SK-N-SH (cell line): ENCODE data around the gene EVL. TPM values are rescaled to one million over a fixed set of nuclear protein-coding genes. Genes with fewer than 3 reads are reported as not detected.

Experiments
- CTCF ChIA-PET: fragments of 300-600, 350-600 bp; formaldehyde crosslinking; extraction: SDS; loops from one replicate; lab custom pipeline; 2021; lab: Yijun Ruan, JAX
- POLR2A ChIA-PET: fragments of 350-600 bp; sonication (Branson Sonifier 250); formaldehyde crosslinking; extraction: SDS; loops from one replicate; lab custom pipeline; 2020; ENCODE audit warnings: antibody characterized with exemption, inconsistent platforms; lab: Yijun Ruan, JAX
- DNase-seq: peaks from one replicate; pipeline ENCODE4 v3.0.0; 2012
- H2AFZ ChIP-seq: fragments of 200-600 bp; sonication (generic); 2 replicates; pipeline ENCODE4 v1.8.1; 2016; ENCODE audit warnings: antibody characterized with exemption, mild to moderate bottlenecking, low read depth
- H3F3A ChIP-seq: fragments of 200-600 bp; sonication (generic); replicated peaks from 2 replicates; pipeline ENCODE3; 2016; ENCODE audit warnings: antibody characterized with exemption, mild to moderate bottlenecking; ENCODE audit not compliant: insufficient read depth
- H3K27ac ChIP-seq, 2 experiments: fragments of 200-500 bp in 1 of 2; fragments of 200-600 bp in 1 of 2; sonication (Bioruptor generic) in 1 of 2; sonication (generic), shearing (Covaris generic) in 1 of 2; 2 replicates each; pipeline versions ENCODE4 v1.5.1 to v1.6.1; 2014 to 2016; ENCODE audit warnings: low read depth in 2 of 2, inconsistent platforms in 1 of 2, low read length in 1 of 2, mild to moderate bottlenecking in 1 of 2, mixed read lengths in 1 of 2
- H3K27me3 ChIP-seq: fragments of 200-600 bp; sonication (generic), shearing (Covaris generic); 2 replicates; pipeline ENCODE4 v1.6.1; 2016; ENCODE audit warnings: mixed run types; ENCODE audit not compliant: insufficient read depth
- H3K36me3 ChIP-seq, 2 experiments: fragments of 200-500 bp in 1 of 2; fragments of 200-600 bp in 1 of 2; sonication (Bioruptor generic) in 1 of 2; sonication (generic) in 1 of 2; replicated peaks in 1 of 2; 2 replicates each; pipeline versions ENCODE3 to v1.5.1; 2014 to 2016; ENCODE audit warnings: low read length in 1 of 2, mild to moderate bottlenecking in 1 of 2; ENCODE audit not compliant: insufficient read depth in 2 of 2, control insufficient read depth in 1 of 2
- H3K4me1 ChIP-seq, 2 experiments: fragments of 200-500 bp in 1 of 2; fragments of 200-600 bp in 1 of 2; sonication (Bioruptor generic) in 1 of 2; sonication (generic), shearing (Covaris generic) in 1 of 2; 2 replicates each; pipeline versions ENCODE4 v1.5.1 to v1.6.1; 2014 to 2016; ENCODE audit warnings: low read depth in 1 of 2, low read length in 1 of 2, mixed run types in 1 of 2; ENCODE audit not compliant: insufficient read depth in 2 of 2, control insufficient read depth in 1 of 2
- H3K4me2 ChIP-seq: fragments of 200-600 bp; sonication (generic), shearing (Covaris generic); 2 replicates; pipeline ENCODE4 v1.6.1; 2017; ENCODE audit warnings: mixed run types
- H3K4me3 ChIP-seq, 2 experiments: fragments of 200-500 bp in 1 of 2; fragments of 200-600 bp in 1 of 2; sonication (Bioruptor generic) in 1 of 2; sonication (generic), shearing (Covaris generic) in 1 of 2; 2 replicates each; pipeline versions ENCODE4 v1.5.1 to v1.8.1; 2014 to 2016; ENCODE audit warnings: low read depth in 2 of 2, inconsistent platforms in 1 of 2, low read length in 1 of 2, mild to moderate bottlenecking in 1 of 2, mixed read lengths in 1 of 2, moderate library complexity in 1 of 2
- H3K79me2 ChIP-seq: fragments of 200-600 bp; sonication (generic); 2 replicates; pipeline ENCODE4 v1.8.1; 2017; ENCODE audit warnings: mild to moderate bottlenecking; ENCODE audit not compliant: insufficient read depth
- H3K9ac ChIP-seq: fragments of 200-600 bp; sonication (generic); 2 replicates; pipeline ENCODE4 v1.6.1; 2017; ENCODE audit warnings: mixed run types
- H3K9me2 ChIP-seq: fragments of 200-600 bp; sonication (generic); 2 replicates; pipeline ENCODE4 v1.6.1; 2017; ENCODE audit warnings: mixed run types
- H3K9me3 ChIP-seq: fragments of 200-600 bp; sonication (generic); 2 replicates; pipeline ENCODE4 v1.6.1; 2017; ENCODE audit warnings: mixed run types, mild to moderate bottlenecking, moderate library complexity
- H4K20me1 ChIP-seq: fragments of 200-600 bp; sonication (generic); 2 replicates; pipeline ENCODE4 v1.6.1; 2017; ENCODE audit warnings: mild to moderate bottlenecking, mixed run types; ENCODE audit not compliant: insufficient read depth
- EZH2phosphoT487 ChIP-seq: fragments of 200-600 bp; sonication (generic); IDR thresholded peaks from 2 replicates; pipeline ENCODE4 v1.6.1; 2017; ENCODE audit warnings: low read depth, mixed run types, mild to moderate bottlenecking, antibody characterized with exemption, moderate library complexity, borderline replicate concordance
- FOSL2 ChIP-seq: IDR thresholded peaks from 2 replicates; pipeline ENCODE4 v1.4.0; 2012; ENCODE audit warnings: low read depth, mild to moderate bottlenecking, moderate library complexity, borderline replicate concordance
- FOXM1 ChIP-seq: IDR thresholded peaks from 2 replicates; pipeline ENCODE4 v1.4.0; 2012; ENCODE audit warnings: low read depth, mild to moderate bottlenecking
- GABPA ChIP-seq: IDR thresholded peaks from 2 replicates; pipeline ENCODE4 v1.4.0; 2012; ENCODE audit warnings: low read depth, mild to moderate bottlenecking
- MEF2A ChIP-seq: IDR thresholded peaks from 2 replicates; pipeline ENCODE4 v1.4.0; 2012; ENCODE audit warnings: low read depth, borderline replicate concordance
- MXI1 ChIP-seq: IDR thresholded peaks from 2 replicates; pipeline ENCODE4 v1.6.1; 2012; ENCODE audit warnings: mild to moderate bottlenecking, low read depth, low read length, improper control_type of control experiment
- POLR2AphosphoS5 ChIP-seq: IDR thresholded peaks from 2 replicates; pipeline ENCODE4 v1.6.1; 2012; ENCODE audit warnings: low read depth, low read length
- RAD21 ChIP-seq: IDR thresholded peaks from 2 replicates; pipeline ENCODE4 v1.6.1; 2012; ENCODE audit warnings: mild to moderate bottlenecking, low read length
- RCOR1 ChIP-seq: fragments of 150-350 bp; IDR thresholded peaks from 2 replicates; pipeline ENCODE4 v1.6.1; 2017; ENCODE audit warnings: antibody characterized with exemption, low read length
- RXRA ChIP-seq: IDR thresholded peaks from 2 replicates; pipeline ENCODE4 v1.4.0; 2012; ENCODE audit warnings: low read depth, mild to moderate bottlenecking, borderline replicate concordance
- WGBS: methylation state at CpG from one replicate; pipeline ENCODE4 v1.1.6; 2017; ENCODE audit warnings: low lambda C conversion rate; 5-methylcytosine and 5-hydroxymethylcytosine counted together
- polyA plus RNA-seq, 3 experiments: library from polyadenylated mRNA; depleted of rRNA; stranded (reverse); fragments of >200 nt; gene quantifications; 2 replicates each; pipeline ENCODE4 v1.2.3, GENCODE V29; 2012
- TF ChIP-seq, protein P1 (sequence below): fragments of 150-350 bp; IDR thresholded peaks from 2 replicates; pipeline ENCODE4 v1.6.1; 2016; ENCODE audit warnings: mild to moderate bottlenecking, low read depth, low read length
- TF ChIP-seq, protein P2 (sequence below): IDR thresholded peaks from 2 replicates; pipeline ENCODE4 v1.6.1; 2012; ENCODE audit warnings: mild to moderate bottlenecking, low read depth, low read length, moderate library complexity
- TF ChIP-seq, protein P3 (sequence below): IDR thresholded peaks from 2 replicates; pipeline ENCODE4 v1.4.0; 2012; ENCODE audit warnings: low read depth, borderline replicate concordance
- TF ChIP-seq, protein P4 (sequence below): IDR thresholded peaks from 2 replicates; pipeline ENCODE4 v1.4.0; 2012; ENCODE audit warnings: low read depth, borderline replicate concordance
- TF ChIP-seq, protein P5 (sequence below): IDR thresholded peaks from 2 replicates; pipeline ENCODE4; 2012

Gene EVL
- polyA plus RNA-seq, 1 of the 3 experiments (the other 2 are of a cell fraction): 36.5 TPM

DNA sequence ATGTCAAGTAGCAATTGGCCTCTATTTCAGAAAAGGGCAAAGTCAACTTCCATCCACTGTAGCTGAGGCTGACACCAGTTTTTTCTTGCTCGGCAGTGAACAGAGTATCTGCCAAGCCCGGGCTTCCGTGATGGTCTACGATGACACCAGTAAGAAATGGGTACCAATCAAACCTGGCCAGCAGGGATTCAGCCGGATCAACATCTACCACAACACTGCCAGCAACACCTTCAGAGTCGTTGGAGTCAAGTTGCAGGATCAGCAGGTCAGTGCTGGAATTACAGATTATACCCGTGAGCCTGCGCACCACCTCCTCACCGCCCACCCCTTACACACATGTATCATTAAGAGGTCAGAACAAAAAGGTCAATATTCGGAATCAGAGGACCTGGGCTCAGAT lies 19.4 kb downstream of the EVL start:
- 93% methylated on average over 10 of the region's 10 CpGs for WGBS
- H3F3A ChIP-seq: peaks cover 3% of the 10 kb centered on the region
- H2AFZ ChIP-seq: no peak overlapping the region
- no peak for DNase-seq
- H3K9ac ChIP-seq: no peak overlapping the region
- H3K79me2 ChIP-seq: peaks cover 7% of the 10 kb centered on the region; the same call in 1 of the 2 replicates
- CTCF ChIA-PET: no interaction called here
- no peaks in the 10 kb centered on the region for H3K27me3 ChIP-seq
- TF ChIP-seq EZH2phosphoT487 (no peak), POLR2AphosphoS5 (no peak)
- TF ChIP-seq, protein P1, sequence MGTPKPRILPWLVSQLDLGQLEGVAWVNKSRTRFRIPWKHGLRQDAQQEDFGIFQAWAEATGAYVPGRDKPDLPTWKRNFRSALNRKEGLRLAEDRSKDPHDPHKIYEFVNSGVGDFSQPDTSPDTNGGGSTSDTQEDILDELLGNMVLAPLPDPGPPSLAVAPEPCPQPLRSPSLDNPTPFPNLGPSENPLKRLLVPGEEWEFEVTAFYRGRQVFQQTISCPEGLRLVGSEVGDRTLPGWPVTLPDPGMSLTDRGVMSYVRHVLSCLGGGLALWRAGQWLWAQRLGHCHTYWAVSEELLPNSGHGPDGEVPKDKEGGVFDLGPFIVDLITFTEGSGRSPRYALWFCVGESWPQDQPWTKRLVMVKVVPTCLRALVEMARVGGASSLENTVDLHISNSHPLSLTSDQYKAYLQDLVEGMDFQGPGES: no peak
- TF ChIP-seq, all 33 proteins: peak for 0
- Histone ChIP-seq H3K4me3 (no peak overlapping the region), H3K4me2 (no peak overlapping the region), H3K9me3 (no peaks in the 10 kb centered on the region), H3K36me3 (peaks cover 5 to 7% of the 10 kb centered on the region in 2 experiments), H3K27ac (no peak overlapping the region), H4K20me1 (no peaks in the 10 kb centered on the region), H3K9me2 (no peaks in the 10 kb centered on the region), H3K4me1 (peaks cover under 1 to 7% of the 10 kb centered on the region in 2 experiments)
- POLR2A ChIA-PET: no interaction called here

DNA sequence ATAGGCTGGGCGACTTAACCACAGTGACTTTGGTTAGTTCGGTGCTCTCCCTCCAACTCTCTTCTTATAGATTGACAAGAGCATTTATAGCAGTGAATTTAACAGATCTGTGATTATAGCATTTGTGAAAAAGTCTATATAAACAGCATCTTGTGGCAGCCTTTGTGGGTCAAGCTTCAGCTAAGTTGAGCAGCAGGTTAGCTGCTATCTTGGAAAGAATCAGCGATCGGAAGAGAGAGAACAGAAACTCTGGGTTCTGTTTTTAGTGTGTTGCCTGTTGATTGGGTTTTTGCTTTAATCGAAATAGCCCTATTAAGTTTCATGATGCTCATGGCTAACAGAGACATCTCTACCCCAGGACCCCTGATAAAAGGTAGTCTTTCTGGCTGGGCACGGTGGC lies 20.2 kb downstream of the EVL start:
- no peak overlapping the region for H3K27ac ChIP-seq
- no peaks in the 10 kb centered on the region for H3F3A ChIP-seq
- H3K4me3 ChIP-seq: no peak overlapping the region
- ChIA-PET CTCF (no interaction called here), POLR2A (no interaction called here)
- no peaks in the 10 kb centered on the region for H3K9me3 ChIP-seq
- WGBS: 94% methylated on average over 6 of the region's 6 CpGs
- peaks cover 5 to 7% of the 10 kb centered on the region in 2 experiments for H3K36me3 ChIP-seq
- TF ChIP-seq, protein P2, sequence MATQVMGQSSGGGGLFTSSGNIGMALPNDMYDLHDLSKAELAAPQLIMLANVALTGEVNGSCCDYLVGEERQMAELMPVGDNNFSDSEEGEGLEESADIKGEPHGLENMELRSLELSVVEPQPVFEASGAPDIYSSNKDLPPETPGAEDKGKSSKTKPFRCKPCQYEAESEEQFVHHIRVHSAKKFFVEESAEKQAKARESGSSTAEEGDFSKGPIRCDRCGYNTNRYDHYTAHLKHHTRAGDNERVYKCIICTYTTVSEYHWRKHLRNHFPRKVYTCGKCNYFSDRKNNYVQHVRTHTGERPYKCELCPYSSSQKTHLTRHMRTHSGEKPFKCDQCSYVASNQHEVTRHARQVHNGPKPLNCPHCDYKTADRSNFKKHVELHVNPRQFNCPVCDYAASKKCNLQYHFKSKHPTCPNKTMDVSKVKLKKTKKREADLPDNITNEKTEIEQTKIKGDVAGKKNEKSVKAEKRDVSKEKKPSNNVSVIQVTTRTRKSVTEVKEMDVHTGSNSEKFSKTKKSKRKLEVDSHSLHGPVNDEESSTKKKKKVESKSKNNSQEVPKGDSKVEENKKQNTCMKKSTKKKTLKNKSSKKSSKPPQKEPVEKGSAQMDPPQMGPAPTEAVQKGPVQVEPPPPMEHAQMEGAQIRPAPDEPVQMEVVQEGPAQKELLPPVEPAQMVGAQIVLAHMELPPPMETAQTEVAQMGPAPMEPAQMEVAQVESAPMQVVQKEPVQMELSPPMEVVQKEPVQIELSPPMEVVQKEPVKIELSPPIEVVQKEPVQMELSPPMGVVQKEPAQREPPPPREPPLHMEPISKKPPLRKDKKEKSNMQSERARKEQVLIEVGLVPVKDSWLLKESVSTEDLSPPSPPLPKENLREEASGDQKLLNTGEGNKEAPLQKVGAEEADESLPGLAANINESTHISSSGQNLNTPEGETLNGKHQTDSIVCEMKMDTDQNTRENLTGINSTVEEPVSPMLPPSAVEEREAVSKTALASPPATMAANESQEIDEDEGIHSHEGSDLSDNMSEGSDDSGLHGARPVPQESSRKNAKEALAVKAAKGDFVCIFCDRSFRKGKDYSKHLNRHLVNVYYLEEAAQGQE: no peak
- no peak for TF ChIP-seq RCOR1
- no peak for TF ChIP-seq RXRA
- no peak for TF ChIP-seq FOXM1
- no peak for TF ChIP-seq RAD21
- TF ChIP-seq, protein P1: no peak
- no peak for TF ChIP-seq MXI1
- TF ChIP-seq, protein P3, sequence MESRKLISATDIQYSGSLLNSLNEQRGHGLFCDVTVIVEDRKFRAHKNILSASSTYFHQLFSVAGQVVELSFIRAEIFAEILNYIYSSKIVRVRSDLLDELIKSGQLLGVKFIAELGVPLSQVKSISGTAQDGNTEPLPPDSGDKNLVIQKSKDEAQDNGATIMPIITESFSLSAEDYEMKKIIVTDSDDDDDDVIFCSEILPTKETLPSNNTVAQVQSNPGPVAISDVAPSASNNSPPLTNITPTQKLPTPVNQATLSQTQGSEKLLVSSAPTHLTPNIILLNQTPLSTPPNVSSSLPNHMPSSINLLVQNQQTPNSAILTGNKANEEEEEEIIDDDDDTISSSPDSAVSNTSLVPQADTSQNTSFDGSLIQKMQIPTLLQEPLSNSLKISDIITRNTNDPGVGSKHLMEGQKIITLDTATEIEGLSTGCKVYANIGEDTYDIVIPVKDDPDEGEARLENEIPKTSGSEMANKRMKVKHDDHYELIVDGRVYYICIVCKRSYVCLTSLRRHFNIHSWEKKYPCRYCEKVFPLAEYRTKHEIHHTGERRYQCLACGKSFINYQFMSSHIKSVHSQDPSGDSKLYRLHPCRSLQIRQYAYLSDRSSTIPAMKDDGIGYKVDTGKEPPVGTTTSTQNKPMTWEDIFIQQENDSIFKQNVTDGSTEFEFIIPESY: no peak
- TF ChIP-seq MEF2A: no peak
- TF ChIP-seq GABPA: no peak
- no peak for TF ChIP-seq EZH2phosphoT487
- TF ChIP-seq FOSL2: no peak
- TF ChIP-seq, protein P4, sequence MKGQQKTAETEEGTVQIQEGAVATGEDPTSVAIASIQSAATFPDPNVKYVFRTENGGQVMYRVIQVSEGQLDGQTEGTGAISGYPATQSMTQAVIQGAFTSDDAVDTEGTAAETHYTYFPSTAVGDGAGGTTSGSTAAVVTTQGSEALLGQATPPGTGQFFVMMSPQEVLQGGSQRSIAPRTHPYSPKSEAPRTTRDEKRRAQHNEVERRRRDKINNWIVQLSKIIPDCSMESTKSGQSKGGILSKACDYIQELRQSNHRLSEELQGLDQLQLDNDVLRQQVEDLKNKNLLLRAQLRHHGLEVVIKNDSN: no peak
- TF ChIP-seq, protein P5, sequence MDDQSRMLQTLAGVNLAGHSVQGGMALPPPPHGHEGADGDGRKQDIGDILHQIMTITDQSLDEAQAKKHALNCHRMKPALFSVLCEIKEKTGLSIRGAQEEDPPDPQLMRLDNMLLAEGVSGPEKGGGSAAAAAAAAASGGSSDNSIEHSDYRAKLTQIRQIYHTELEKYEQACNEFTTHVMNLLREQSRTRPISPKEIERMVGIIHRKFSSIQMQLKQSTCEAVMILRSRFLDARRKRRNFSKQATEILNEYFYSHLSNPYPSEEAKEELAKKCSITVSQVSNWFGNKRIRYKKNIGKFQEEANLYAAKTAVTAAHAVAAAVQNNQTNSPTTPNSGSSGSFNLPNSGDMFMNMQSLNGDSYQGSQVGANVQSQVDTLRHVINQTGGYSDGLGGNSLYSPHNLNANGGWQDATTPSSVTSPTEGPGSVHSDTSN: no peak
- DNase-seq: no peak
- H3K9ac ChIP-seq: no peak overlapping the region
- H3K4me2 ChIP-seq: no peak overlapping the region
- H3K4me1 ChIP-seq: peaks cover 0 to 2% of the 10 kb centered on the region in 2 experiments; a peak in 1 of 4 replicates
- H2AFZ ChIP-seq: no peak overlapping the region
- H3K27me3 ChIP-seq: no peaks in the 10 kb centered on the region
- H3K9me2 ChIP-seq: no peaks in the 10 kb centered on the region
- peaks cover 7% of the 10 kb centered on the region; the same call in 1 of the 2 replicates for H3K79me2 ChIP-seq
- no peaks in the 10 kb centered on the region for H4K20me1 ChIP-seq
